ENCODE results near the gene BAIAP2L1.

BAIAP2L1 gene

GRCh38 chr7:98294798-98295382, 106.0 kb downstream of the BAIAP2L1 start:
- DNase-seq (ENCODE audit: low spot score): no peak

GRCh38 chr7:98294326-98294725, 106.6 kb downstream of the BAIAP2L1 start:
- no peak for DNase-seq (ENCODE audit: low spot score)

GRCh38 chr7:98293746-98294145, 107.1 kb downstream of the BAIAP2L1 start:
- no peak for DNase-seq (ENCODE audit: low spot score)

- no peak for DNase-seq (ENCODE audit: low spot score)
Measured at GRCh38 chr7:98293265-98293664, 107.6 kb downstream of the BAIAP2L1 start.

- DNase-seq (ENCODE audit: low spot score): no peak
Measured at GRCh38 chr7:98291717-98292116, 109.2 kb downstream of the BAIAP2L1 start.

- DNase-seq (ENCODE audit: low spot score): no peak
Measured at GRCh38 chr7:98289333-98289875, 111.5 kb downstream of the BAIAP2L1 start.

- no peak for DNase-seq (ENCODE audit: low spot score)
Measured at GRCh38 chr7:98288064-98288823, 112.6 kb downstream of the BAIAP2L1 start.

GRCh38 chr7:98287486-98287959, 113.4 kb downstream of the BAIAP2L1 start:
- DNase-seq (ENCODE audit: low spot score): no peak

GRCh38 chr7:98286701-98287485, 114.0 kb downstream of the BAIAP2L1 start:
- no peak for DNase-seq (ENCODE audit: low spot score)

GRCh38 chr7:98286093-98286539, 114.8 kb downstream of the BAIAP2L1 start:
- peak; percentile 60 for DNase-seq (ENCODE audit: low spot score)

- no peak for DNase-seq (ENCODE audit: low spot score)
Measured at GRCh38 chr7:98285157-98286092, 115.5 kb downstream of the BAIAP2L1 start.

GRCh38 chr7:98284335-98285036, 116.4 kb downstream of the BAIAP2L1 start:
- DNase-seq (ENCODE audit: low spot score): peak; percentile 93

- no peak for DNase-seq (ENCODE audit: low spot score)
Measured at GRCh38 chr7:98283887-98284222, 117.0 kb downstream of the BAIAP2L1 start.

- peak; percentile 73 for DNase-seq (ENCODE audit: low spot score)
Measured at GRCh38 chr7:98283127-98283886, 117.6 kb downstream of the BAIAP2L1 start.

- DNase-seq (ENCODE audit: low spot score): no peak
Measured at GRCh38 chr7:98282703-98283102, 118.2 kb downstream of the BAIAP2L1 start.

- DNase-seq (ENCODE audit: low spot score): no peak
Measured at GRCh38 chr7:98281757-98282606, 118.9 kb downstream of the BAIAP2L1 start.

- DNase-seq (ENCODE audit: low spot score): peak; percentile 78
Measured at GRCh38 chr7:98280791-98281756, 119.8 kb downstream of the BAIAP2L1 start, which contains the start of gene BRI3. Gene BRI3 (plus strand): TSS chr7:98281686. CDS start chr7:98281796, 110 bp downstream.

- no peak for DNase-seq (ENCODE audit: low spot score)
Measured at GRCh38 chr7:98280296-98280695, 120.6 kb downstream of the BAIAP2L1 start.

Measured in kidney capillary endothelial cell (primary cell).